HepG2 (cell line): Measurements from ENCODE around the gene SIAH2. TPM values are rescaled to one million over a fixed set of nuclear protein-coding genes. Genes with fewer than 3 reads are reported as not detected.

ENCODE experiments used
- KAT7 ChIP-seq: IDR thresholded peaks from 2 replicates; pipeline ENCODE4 v1.6.1; 2018; ENCODE audit warnings: borderline replicate concordance, missing compliant biosample characterization
- KDM2A ChIP-seq: sonication (generic); formaldehyde crosslinking; IDR thresholded peaks from 2 replicates; pipeline ENCODE4 v1.4.0; 2020; ENCODE audit warnings: low read depth, missing genetic modification reagents, borderline replicate concordance
- MEIS2 ChIP-seq: sonication (generic); formaldehyde crosslinking; IDR thresholded peaks from 2 replicates; pipeline ENCODE4 v1.9.0; 2021; ENCODE audit warnings: mild to moderate bottlenecking, missing genetic modification reagents
- NR2F6 ChIP-seq, 2 experiments: IDR thresholded peaks; 2 replicates each; pipeline ENCODE4 v1.6.1; 2016; ENCODE audit warnings: antibody characterized with exemption in 1 of 2, mild to moderate bottlenecking in 1 of 2
- SP4 ChIP-seq: sonication (generic); formaldehyde crosslinking; IDR thresholded peaks from 2 replicates; pipeline ENCODE4 v1.8.1; 2023; ENCODE audit warnings: mild to moderate bottlenecking, missing genetic modification reagents
- ZBTB21 ChIP-seq: sonication (generic); formaldehyde crosslinking; IDR thresholded peaks from 2 replicates; pipeline ENCODE4 v1.4.0; 2020; ENCODE audit warnings: missing genetic modification reagents
- ZBTB7B ChIP-seq: sonication (generic); formaldehyde crosslinking; IDR thresholded peaks from 2 replicates; pipeline ENCODE4 v1.4.0; 2020; ENCODE audit warnings: missing genetic modification reagents
- ZFP36 ChIP-seq: fragments of 150-350 bp; IDR thresholded peaks from 2 replicates; pipeline ENCODE4 v1.6.1; 2018; ENCODE audit warnings: borderline replicate concordance, low read length, low read depth; ENCODE audit not compliant: partially characterized antibody
- ZNF512B ChIP-seq: sonication (generic); formaldehyde crosslinking; IDR thresholded peaks from 2 replicates; pipeline ENCODE4 v1.5.1; 2020; ENCODE audit warnings: missing genetic modification reagents, mild to moderate bottlenecking, borderline replicate concordance
- ZNF558 ChIP-seq: sonication (generic); formaldehyde crosslinking; IDR thresholded peaks from 2 replicates; pipeline ENCODE4 v1.9.0; 2022; ENCODE audit warnings: mild to moderate bottlenecking, missing genetic modification reagents, borderline replicate concordance
- ZNF652 ChIP-seq: IDR thresholded peaks from 2 replicates; pipeline ENCODE4 v1.6.1; 2016; ENCODE audit warnings: low read depth, borderline replicate concordance
- ZNF687 ChIP-seq: sonication (generic); formaldehyde crosslinking; IDR thresholded peaks from 2 replicates; pipeline ENCODE4 v1.5.1; 2020; ENCODE audit warnings: mild to moderate bottlenecking, missing genetic modification reagents, moderate library complexity
- polyA plus RNA-seq, 8 experiments: library from polyadenylated mRNA; depleted of rRNA in 3 of 8; stranded (reverse) in 7 of 8; unstranded in 1 of 8; fragments of >200 nt; fragmentation: Illumina TruSeq in 4 of 8; extraction: Trizol in 4 of 8; gene quantifications; 2 replicates each; pipeline versions ENCODE4 v1.2.1 to v1.2.3, GENCODE V29; 2011 to 2016; ENCODE audit warnings: low read depth in 4 of 8, missing spikeins in 1 of 8, mixed read lengths in 1 of 8; ENCODE audit not compliant: insufficient read depth in 1 of 8
- total RNA-seq, 5 experiments: library from RNA; depleted of rRNA; stranded (reverse); fragments of >200 nt; fragmentation: Illumina TruSeq; extraction: Trizol; gene quantifications; 2 replicates each; pipeline ENCODE4 v1.2.3, GENCODE V29; 2016; ENCODE audit warnings: low read depth in 1 of 5
- TF ChIP-seq, protein P1 (sequence below): sonication (generic); formaldehyde crosslinking; IDR thresholded peaks from 2 replicates; pipeline ENCODE4 v1.9.0; 2022; ENCODE audit warnings: missing genetic modification reagents, mild to moderate bottlenecking, borderline replicate concordance
- TF ChIP-seq, protein P2 (sequence below): sonication (generic); formaldehyde crosslinking; IDR thresholded peaks from 2 replicates; pipeline ENCODE4 v1.4.0; 2020; ENCODE audit warnings: missing genetic modification reagents, borderline replicate concordance
- TF ChIP-seq, protein P3 (sequence below): IDR thresholded peaks from 2 replicates; pipeline ENCODE4 v1.6.1; 2016; ENCODE audit warnings: low read depth, borderline replicate concordance

Gene SIAH2
- total and polyA plus RNA-seq, 2 of the 13 experiments (the other 11 are each of a cell fraction or from before 2014, with no cell fraction given), result 71.8 to 117 TPM

- TF ChIP-seq ZNF687 (peak; percentile 59), ZNF512B (CRISPR knock-in tag) (0 out of 2 replicates have a peak, but pooled peaks have one; percentile 48), SP4 (no peak), KAT7 (CRISPR knock-in tag) (peak; percentile 75; the same call in 1 of the 2 replicates), MEIS2 (CRISPR knock-in tag) (peak; percentile 83; the same call in 1 of the 2 replicates), KDM2A (CRISPR knock-in tag) (peak; percentile 74), NR2F6 (IDR thresholded peaks at IDR 0.05) (peak; percentile 80), NR2F6 (CRISPR knock-in tag; IDR thresholded peaks at IDR 0.05) (peak; percentile 88), ZNF652 (peak; percentile 67; the same call in 1 of the 2 replicates), ZBTB21 (CRISPR knock-in tag) (peak; percentile 53; the same call in 1 of the 2 replicates), ZFP36 (no peak), ZBTB7B (CRISPR knock-in tag) (peak; percentile 23; the same call in 1 of the 2 replicates), ZNF558 (CRISPR knock-in tag) (no peak; the same call in 1 of the 2 replicates)
- TF ChIP-seq, protein P1, sequence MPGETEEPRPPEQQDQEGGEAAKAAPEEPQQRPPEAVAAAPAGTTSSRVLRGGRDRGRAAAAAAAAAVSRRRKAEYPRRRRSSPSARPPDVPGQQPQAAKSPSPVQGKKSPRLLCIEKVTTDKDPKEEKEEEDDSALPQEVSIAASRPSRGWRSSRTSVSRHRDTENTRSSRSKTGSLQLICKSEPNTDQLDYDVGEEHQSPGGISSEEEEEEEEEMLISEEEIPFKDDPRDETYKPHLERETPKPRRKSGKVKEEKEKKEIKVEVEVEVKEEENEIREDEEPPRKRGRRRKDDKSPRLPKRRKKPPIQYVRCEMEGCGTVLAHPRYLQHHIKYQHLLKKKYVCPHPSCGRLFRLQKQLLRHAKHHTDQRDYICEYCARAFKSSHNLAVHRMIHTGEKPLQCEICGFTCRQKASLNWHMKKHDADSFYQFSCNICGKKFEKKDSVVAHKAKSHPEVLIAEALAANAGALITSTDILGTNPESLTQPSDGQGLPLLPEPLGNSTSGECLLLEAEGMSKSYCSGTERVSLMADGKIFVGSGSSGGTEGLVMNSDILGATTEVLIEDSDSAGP (CRISPR knock-in tag), result no peak; the same call in 1 of the 2 replicates
- TF ChIP-seq, protein P2, sequence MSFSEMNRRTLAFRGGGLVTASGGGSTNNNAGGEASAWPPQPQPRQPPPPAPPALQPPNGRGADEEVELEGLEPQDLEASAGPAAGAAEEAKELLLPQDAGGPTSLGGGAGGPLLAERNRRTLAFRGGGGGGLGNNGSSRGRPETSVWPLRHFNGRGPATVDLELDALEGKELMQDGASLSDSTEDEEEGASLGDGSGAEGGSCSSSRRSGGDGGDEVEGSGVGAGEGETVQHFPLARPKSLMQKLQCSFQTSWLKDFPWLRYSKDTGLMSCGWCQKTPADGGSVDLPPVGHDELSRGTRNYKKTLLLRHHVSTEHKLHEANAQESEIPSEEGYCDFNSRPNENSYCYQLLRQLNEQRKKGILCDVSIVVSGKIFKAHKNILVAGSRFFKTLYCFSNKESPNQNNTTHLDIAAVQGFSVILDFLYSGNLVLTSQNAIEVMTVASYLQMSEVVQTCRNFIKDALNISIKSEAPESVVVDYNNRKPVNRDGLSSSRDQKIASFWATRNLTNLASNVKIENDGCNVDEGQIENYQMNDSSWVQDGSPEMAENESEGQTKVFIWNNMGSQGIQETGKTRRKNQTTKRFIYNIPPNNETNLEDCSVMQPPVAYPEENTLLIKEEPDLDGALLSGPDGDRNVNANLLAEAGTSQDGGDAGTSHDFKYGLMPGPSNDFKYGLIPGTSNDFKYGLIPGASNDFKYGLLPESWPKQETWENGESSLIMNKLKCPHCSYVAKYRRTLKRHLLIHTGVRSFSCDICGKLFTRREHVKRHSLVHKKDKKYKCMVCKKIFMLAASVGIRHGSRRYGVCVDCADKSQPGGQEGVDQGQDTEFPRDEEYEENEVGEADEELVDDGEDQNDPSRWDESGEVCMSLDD (CRISPR knock-in tag), result 0 out of 2 replicates have a peak, but pooled peaks have one; percentile 16
- TF ChIP-seq, protein P3, sequence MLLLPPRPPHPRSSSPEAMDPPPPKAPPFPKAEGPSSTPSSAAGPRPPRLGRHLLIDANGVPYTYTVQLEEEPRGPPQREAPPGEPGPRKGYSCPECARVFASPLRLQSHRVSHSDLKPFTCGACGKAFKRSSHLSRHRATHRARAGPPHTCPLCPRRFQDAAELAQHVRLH (CRISPR knock-in tag), result peak; percentile 59; the same call in 1 of the 2 replicates
Observed at GRCh38 chr3:150740733-150741496, 22.1 kb downstream of the SIAH2 start (continued).
